Kidney (tissue), 14 donors: Measurements from ENCODE around the gene MAPRE3. TPM values are rescaled to one million over a fixed set of nuclear protein-coding genes. Genes with fewer than 3 reads are reported as not detected.

Experiments
- DNase-seq, 5 donors: peaks; one replicate each; pipeline ENCODE4 v3.0.0-alpha.2; 2013 to 2020
- FAIRE-seq: peaks from 2 replicates; lab custom pipeline; 2012; peaks lifted over from hg19 to GRCh38; lab: Jason Lieb, UNC
- H3K27ac ChIP-seq, 2 donors: one replicate each; pipeline ENCODE4 v1.7.0; 2013; ENCODE audit warnings: low read depth in 2 of 2, low read length in 2 of 2, inconsistent platforms in 1 of 2
- H3K27me3 ChIP-seq: one replicate; pipeline ENCODE4 v1.7.1; 2013; ENCODE audit warnings: low read length, inconsistent platforms; ENCODE audit not compliant: control insufficient read depth, insufficient read depth
- H3K36me3 ChIP-seq, 3 donors: one replicate each; pipeline versions ENCODE4 v1.7.0 to v1.7.1; 2013; ENCODE audit warnings: low read length in 3 of 3, control low read depth in 1 of 3, inconsistent platforms in 1 of 3; ENCODE audit not compliant: insufficient read depth in 3 of 3, control insufficient read depth in 2 of 3
- H3K4me1 ChIP-seq, 3 donors: one replicate each; pipeline versions ENCODE4 v1.7.0 to v1.7.1; 2013; ENCODE audit warnings: low read length in 3 of 3, inconsistent platforms in 1 of 3, low read depth in 1 of 3; ENCODE audit not compliant: control insufficient read depth in 2 of 3, insufficient read depth in 2 of 3
- H3K4me3 ChIP-seq, 3 donors: one replicate each; pipeline versions ENCODE4 v1.7.0 to v1.8.1; 2013; ENCODE audit warnings: low read length in 3 of 3, control low read depth in 1 of 3, inconsistent platforms in 1 of 3
- H3K9ac ChIP-seq, 3 donors: one replicate each; pipeline versions ENCODE4 v1.7.0 to v1.7.1; 2013; ENCODE audit warnings: low read length in 3 of 3, control low read depth in 1 of 3, inconsistent platforms in 1 of 3
- H3K9me3 ChIP-seq, 3 donors: one replicate each; pipeline versions ENCODE4 v1.7.0 to v1.7.1; 2013; ENCODE audit warnings: low read length in 3 of 3, control low read depth in 1 of 3, inconsistent platforms in 1 of 3; ENCODE audit not compliant: control insufficient read depth in 2 of 3, insufficient read depth in 1 of 3
- CTCF ChIP-seq: IDR thresholded peaks from 3 replicates; pipeline ENCODE4 v1.5.1; 2012; ENCODE audit warnings: mild to moderate bottlenecking, moderate library complexity, borderline replicate concordance; ENCODE audit not compliant: insufficient read depth; ENCODE audit errors: extremely low read depth
- intact Hi-C: fragments of 100-400 bp; cut with DNase I; formaldehyde crosslinking; loops from one replicate; pipeline ENCODE4 v1.11.1; 2022
- polyA plus RNA-seq: library from polyadenylated mRNA; stranded (reverse); fragments of 350-450 nt; fragmentation: Illumina TruSeq; extraction: RNeasy Lipid Tissue Mini Kit (QIAGEN cat#74804); gene quantifications from one replicate; pipeline ENCODE4 v1.2.3, GENCODE V29; 2014; ENCODE audit warnings: low read depth, low replicate concordance; ENCODE audit not compliant: insufficient read depth
- total RNA-seq: library from RNA; stranded (reverse); fragmentation: NEBNext Ultra II Directional; extraction: Animal tissue kit (Norgen Biotek cat#: 25700); gene quantifications from one replicate; pipeline ENCODE4 v1.2.1, GENCODE V29; 2021
- donor health status: control.
- donor health status: control.
- donor health status: control.
- donor health status: control.
- donor health status: control.
- donor health status: DM: yes; HTN: yes; CAD: no.
- donor health status: Normal renal cell carcinoma (clear cell type).

MAPRE3 gene
- total and polyA plus RNA-seq, 2 donors from 2014 or later: 17.9 to 49.6 TPM

GRCh38 chr2:27000228-27000627 lies 29.8 kb downstream of the MAPRE3 start:
- no peak overlapping the region for H3K27ac ChIP-seq
- H3K36me3 ChIP-seq: no peaks in the 10 kb centered on the region
- no peak for TF ChIP-seq CTCF
- FAIRE-seq (no peak), DNase-seq (no peak)
- no peaks in the 10 kb centered on the region for H3K27me3 ChIP-seq
- H3K9ac ChIP-seq: no peak overlapping the region
- no peaks in the 10 kb centered on the region for H3K4me1 ChIP-seq
- intact Hi-C loops: no loop called here
- no peak overlapping the region for H3K4me3 ChIP-seq
- H3K9me3 ChIP-seq: no peaks in the 10 kb centered on the region

- TF ChIP-seq CTCF: no peak
- no peak for FAIRE-seq
Measured at GRCh38 chr2:27000995-27001394, 30.6 kb downstream of the MAPRE3 start.

GRCh38 chr2:27001950-27002349 lies 31.5 kb downstream of the MAPRE3 start:
- no peak for TF ChIP-seq CTCF
- no peaks in the 10 kb centered on the region for H3K27me3 ChIP-seq
- FAIRE-seq (no peak), DNase-seq (no peak)
- no peaks in the 10 kb centered on the region for H3K9me3 ChIP-seq
- H3K4me1 ChIP-seq: no peaks in the 10 kb centered on the region
- no peak overlapping the region for H3K27ac ChIP-seq
- H3K4me3 ChIP-seq: no peak overlapping the region
- H3K36me3 ChIP-seq: no peaks in the 10 kb centered on the region
- no peak overlapping the region for H3K9ac ChIP-seq
- intact Hi-C loops: no loop called here

More at GRCh38 chr2:27000995-27001394, 30.6 kb downstream of the MAPRE3 start:
- Histone ChIP-seq H3K27ac (no peak overlapping the region), H3K4me1 (no peaks in the 10 kb centered on the region), H3K9ac (no peak overlapping the region), H3K36me3 (no peaks in the 10 kb centered on the region), H3K9me3 (no peaks in the 10 kb centered on the region), H3K4me3 (no peak overlapping the region), H3K27me3 (no peaks in the 10 kb centered on the region)
- no peak for DNase-seq
- intact Hi-C loops: no loop called here

GRCh38 chr2:27003007-27003406 lies 32.6 kb downstream of the MAPRE3 start:
- no peak overlapping the region for H3K27ac ChIP-seq
- no peak overlapping the region for H3K4me3 ChIP-seq
- H3K27me3 ChIP-seq: no peaks in the 10 kb centered on the region
- no peak for FAIRE-seq
- H3K4me1 ChIP-seq: no peaks in the 10 kb centered on the region
- H3K9me3 ChIP-seq: no peaks in the 10 kb centered on the region
- TF ChIP-seq CTCF: no peak
- no peaks in the 10 kb centered on the region for H3K36me3 ChIP-seq
- DNase-seq: no peak
- no peak overlapping the region for H3K9ac ChIP-seq
- intact Hi-C loops: no loop called here
